IPS DF 19.7 (cell line): Measurements from ENCODE around the gene EMSY.
"Not testable (repeated sequence)": the region's sequence is repeated elsewhere in the genome, so short reads cannot be mapped to it uniquely, and the experiment has no call there.

Source experiments
- DNase-seq: peaks from one replicate; pipeline ENCODE4 v3.0.0-alpha.2; 2013; ENCODE audit warnings: low read depth, low spot score

EMSY gene

GRCh38 chr11:76567261-76567660 lies 122.4 kb downstream of the EMSY start:
- no peak for DNase-seq

- no peak for DNase-seq
Observed at GRCh38 chr11:76568139-76568538, 123.3 kb downstream of the EMSY start.

- no peak for DNase-seq
Observed at GRCh38 chr11:76568621-76569020, 123.8 kb downstream of the EMSY start.

GRCh38 chr11:76572181-76572875 lies 127.5 kb downstream of the EMSY start:
- DNase-seq = not testable (repeated sequence)

- no peak for DNase-seq
Observed at GRCh38 chr11:76574406-76574805, 129.6 kb downstream of the EMSY start.

GRCh38 chr11:76574879-76575278 lies 130.1 kb downstream of the EMSY start:
- no peak for DNase-seq

GRCh38 chr11:76577226-76577920 lies 132.6 kb downstream of the EMSY start:
- DNase-seq = no peak

GRCh38 chr11:76577921-76578653 lies 133.3 kb downstream of the EMSY start:
- no peak for DNase-seq

GRCh38 chr11:76578654-76579055 lies 133.8 kb downstream of the EMSY start:
- peak; percentile 9 for DNase-seq

GRCh38 chr11:76579056-76579751 lies 134.4 kb downstream of the EMSY start:
- DNase-seq = no peak

- DNase-seq = no peak
Observed at GRCh38 chr11:76579752-76580151, 134.9 kb downstream of the EMSY start.

GRCh38 chr11:76582471-76582870 lies 137.7 kb downstream of the EMSY start:
- DNase-seq = not testable (repeated sequence)

GRCh38 chr11:76587820-76588454 lies 143.1 kb downstream of the EMSY start:
- no peak for DNase-seq

GRCh38 chr11:76588455-76589325 lies 143.9 kb downstream of the EMSY start:
- no peak for DNase-seq

GRCh38 chr11:76589477-76589876 lies 144.7 kb downstream of the EMSY start:
- DNase-seq = no peak

GRCh38 chr11:76589964-76590950 lies 145.4 kb downstream of the EMSY start:
- no peak for DNase-seq

GRCh38 chr11:76591416-76591815 lies 146.6 kb downstream of the EMSY start:
- no peak for DNase-seq

GRCh38 chr11:76592025-76592914 lies 147.5 kb downstream of the EMSY start:
- no peak for DNase-seq
